HepG2 (cell line): ENCODE results near the gene IP6K3. TPM values are rescaled to one million over a fixed set of nuclear protein-coding genes. Genes with fewer than 3 reads are reported as not detected.

Experiments used
- ATAC-seq: fragments of 200-7000 bp; cut with Tn5 transposase; 3 replicates; pipeline ENCODE4 v1.9.1; 2020; ENCODE audit warnings: mild to moderate bottlenecking, moderate library complexity
- BruUV-seq: library from RNA; stranded (reverse); fragments of 400-500 nt; replicated peaks from 2 replicates; lab custom pipeline; 2021; lab: Mats Ljungman, UMichigan
- CTCF ChIA-PET: fragments of 300-600 bp; formaldehyde crosslinking; extraction: SDS; loops from one replicate; lab custom pipeline; 2021; ENCODE audit warnings: low total read pairs, inconsistent platforms, low intra/inter-chr PET ratio; lab: Yijun Ruan, JAX
- POLR2A ChIA-PET: fragments of 350-600 bp; sonication (Branson Sonifier 250); formaldehyde crosslinking; loops from one replicate; lab custom pipeline; 2020; ENCODE audit warnings: antibody characterized with exemption, inconsistent platforms; lab: Yijun Ruan, JAX
- DNase-seq: peaks from one replicate; pipeline ENCODE4 v3.0.0-alpha.2; 2015; ENCODE audit warnings: low spot score
- FAIRE-seq: peaks from 3 replicates; lab custom pipeline; 2011; peaks lifted over from hg19 to GRCh38; lab: Jason Lieb, UNC
- H2AFZ ChIP-seq: one replicate; pipeline ENCODE4 v1.6.1; 2011; ENCODE audit warnings: low read length, inconsistent platforms
- H3K27ac ChIP-seq: fragments of 300-600 bp; 3 replicates; pipeline ENCODE4 v1.8.0; 2011; ENCODE audit warnings: mixed run types, mild to moderate bottlenecking, mixed read lengths, low read length, inconsistent platforms; ENCODE audit not compliant: insufficient read depth; ENCODE audit errors: extremely low read length
- H3K27me3 ChIP-seq, 2 experiments: fragments of 200-600 bp in 1 of 2; 2 replicates in 1 of 2; 3 replicates in 1 of 2; pipeline versions ENCODE4 v1.6.0 to v1.8.0; 2011; ENCODE audit warnings: low read length in 2 of 2, mild to moderate bottlenecking in 2 of 2, moderate library complexity in 2 of 2, inconsistent platforms in 1 of 2; ENCODE audit not compliant: insufficient read depth in 2 of 2, control insufficient read depth in 1 of 2
- H3K36me3 ChIP-seq, 2 experiments: fragments of 200-600 bp in 1 of 2; replicated peaks in 1 of 2; 2 replicates in 1 of 2; 3 replicates in 1 of 2; pipeline versions ENCODE4 v1.5.1 to v1.8.0; 2011; ENCODE audit warnings: low read length in 2 of 2, inconsistent platforms in 1 of 2; ENCODE audit not compliant: insufficient read depth in 2 of 2, control insufficient read depth in 1 of 2
- H3K4me1 ChIP-seq: 2 replicates; pipeline ENCODE4 v1.5.1; 2012; ENCODE audit warnings: low read length, inconsistent platforms; ENCODE audit not compliant: insufficient read depth
- H3K4me2 ChIP-seq: 2 replicates; pipeline ENCODE4 v1.6.0; 2011; ENCODE audit warnings: low read depth, low read length, inconsistent platforms
- H3K4me3 ChIP-seq, 3 experiments: fragments of 200-600 bp in 1 of 3; sonication (generic), shearing (Covaris generic) in 1 of 3; replicated peaks in 1 of 3; 2 replicates each; pipeline ENCODE4 v1.5.1; 2011 to 2016; ENCODE audit warnings: low read length in 3 of 3, inconsistent platforms in 2 of 3, low read depth in 2 of 3, mild to moderate bottlenecking in 2 of 3, control low read depth in 1 of 3, mixed read lengths in 1 of 3; ENCODE audit not compliant: insufficient read depth in 1 of 3
- H3K79me2 ChIP-seq: one replicate; pipeline ENCODE4 v1.6.1; 2011; ENCODE audit warnings: low read length, inconsistent platforms; ENCODE audit not compliant: insufficient read depth
- H3K9ac ChIP-seq: 2 replicates; pipeline ENCODE4 v1.6.0; 2011; ENCODE audit warnings: mild to moderate bottlenecking, low read depth, low read length, inconsistent platforms; ENCODE audit not compliant: insufficient read depth
- H3K9me3 ChIP-seq: 2 replicates; pipeline ENCODE4 v1.5.1; 2012; ENCODE audit warnings: mild to moderate bottlenecking, low read length
- H4K20me1 ChIP-seq: 2 replicates; pipeline ENCODE4 v1.6.0; 2011; ENCODE audit warnings: inconsistent platforms, mild to moderate bottlenecking, low read length, moderate library complexity; ENCODE audit not compliant: insufficient read depth
- EHMT2 ChIP-seq: fragments of 200-600 bp; sonication (generic); IDR thresholded peaks from 2 replicates; pipeline ENCODE4 v1.7.0; 2017; ENCODE audit warnings: antibody characterized with exemption, low read depth, low read length, borderline replicate concordance
- MATR3 ChIP-seq: sonication (generic); formaldehyde crosslinking; IDR thresholded peaks from 2 replicates; pipeline ENCODE4 v1.4.0; 2020; ENCODE audit warnings: missing genetic modification reagents
- PRPF4 ChIP-seq: fragments of 200-400 bp; formaldehyde crosslinking; IDR thresholded peaks from 2 replicates; pipeline ENCODE4 v1.6.1; 2016; ENCODE audit warnings: low read length, low read depth; ENCODE audit not compliant: poor library complexity, severe bottlenecking
- STAG1 ChIP-seq: sonication (generic); formaldehyde crosslinking; IDR thresholded peaks from 2 replicates; pipeline ENCODE4 v1.4.0; 2020; ENCODE audit warnings: missing genetic modification reagents
- ZBTB38 ChIP-seq: sonication (generic); formaldehyde crosslinking; IDR thresholded peaks from 2 replicates; pipeline ENCODE4 v1.5.1; 2020; ENCODE audit warnings: mild to moderate bottlenecking, missing genetic modification reagents
- ZC3H4 ChIP-seq: sonication (generic); formaldehyde crosslinking; IDR thresholded peaks from 2 replicates; pipeline ENCODE4 v1.4.0; 2020; ENCODE audit warnings: missing genetic modification reagents, borderline replicate concordance
- ZFYVE20 ChIP-seq: sonication (generic); formaldehyde crosslinking; IDR thresholded peaks from 2 replicates; pipeline ENCODE4 v1.8.0; 2023; ENCODE audit warnings: low read depth, mild to moderate bottlenecking, moderate library complexity, missing genetic modification reagents, borderline replicate concordance
- ZKSCAN8 ChIP-seq: IDR thresholded peaks from 2 replicates; pipeline ENCODE4 v1.6.1; 2016; ENCODE audit warnings: borderline replicate concordance, missing genetic modification reagents, missing compliant biosample characterization
- ZNF160 ChIP-seq: sonication (generic); formaldehyde crosslinking; IDR thresholded peaks from 2 replicates; pipeline ENCODE4 v1.8.0; 2022; ENCODE audit warnings: mild to moderate bottlenecking, inconsistent platforms, missing genetic modification reagents
- ZNF207 ChIP-seq: fragments of 450-650 bp; IDR thresholded peaks from 2 replicates; pipeline ENCODE4 v1.6.1; 2016; ENCODE audit warnings: antibody characterized with exemption, borderline replicate concordance
- ZNF350 ChIP-seq: sonication (generic); formaldehyde crosslinking; IDR thresholded peaks from 2 replicates; pipeline ENCODE4 v1.4.0; 2020; ENCODE audit warnings: mild to moderate bottlenecking, low read depth, missing genetic modification reagents, borderline replicate concordance
- ZNF383 ChIP-seq: sonication (generic); formaldehyde crosslinking; IDR thresholded peaks from 2 replicates; pipeline ENCODE4 v1.4.0; 2020; ENCODE audit warnings: missing genetic modification reagents, mild to moderate bottlenecking, borderline replicate concordance
- ZNF430 ChIP-seq: sonication (generic); formaldehyde crosslinking; IDR thresholded peaks from 2 replicates; pipeline ENCODE4 v1.9.0; 2021; ENCODE audit warnings: mild to moderate bottlenecking, missing genetic modification reagents
- ZNF451 ChIP-seq: sonication (generic); formaldehyde crosslinking; IDR thresholded peaks from 2 replicates; pipeline ENCODE4 v1.5.0; 2020; ENCODE audit warnings: mild to moderate bottlenecking, missing genetic modification reagents
- ZNF619 ChIP-seq: sonication (generic); formaldehyde crosslinking; IDR thresholded peaks from 2 replicates; pipeline ENCODE4 v1.4.0; 2020; ENCODE audit warnings: mild to moderate bottlenecking, missing genetic modification reagents
- WGBS: methylation state at CpG from one replicate; pipeline ENCODE4 v1.1.6; 2017; ENCODE audit warnings: low lambda C conversion rate; 5-methylcytosine and 5-hydroxymethylcytosine counted together
- in situ Hi-C: cut with HindIII; loops from 2 replicates; pipeline ENCODE4 v1.10.0; 2017; ENCODE audit warnings: low pct_unique_long_range_greater_than_20kb; ENCODE audit not compliant: extremely low pct_ligation_motif_present
- intact Hi-C: fragments of 100-400 bp; cut with micrococcal nuclease; formaldehyde crosslinking; loops from one replicate; pipeline ENCODE4 v1.10.0; 2022; ENCODE audit not compliant: unreplicated experiment
- polyA plus RNA-seq, 8 experiments: library from polyadenylated mRNA; depleted of rRNA in 3 of 8; stranded (reverse) in 7 of 8; unstranded in 1 of 8; fragments of >200 nt; fragmentation: Illumina TruSeq in 4 of 8; extraction: Trizol in 4 of 8; gene quantifications; 2 replicates each; pipeline versions ENCODE4 v1.2.1 to v1.2.3, GENCODE V29; 2011 to 2016; ENCODE audit warnings: low read depth in 4 of 8, missing spikeins in 1 of 8, mixed read lengths in 1 of 8; ENCODE audit not compliant: insufficient read depth in 1 of 8
- total RNA-seq, 5 experiments: library from RNA; depleted of rRNA; stranded (reverse); fragments of >200 nt; fragmentation: Illumina TruSeq; extraction: Trizol; gene quantifications; 2 replicates each; pipeline ENCODE4 v1.2.3, GENCODE V29; 2016; ENCODE audit warnings: low read depth in 1 of 5
- TF ChIP-seq, protein P1 (sequence below): sonication (generic); formaldehyde crosslinking; IDR thresholded peaks from 2 replicates; pipeline ENCODE4 v1.9.0; 2021; ENCODE audit warnings: missing genetic modification reagents, mild to moderate bottlenecking, borderline replicate concordance
- TF ChIP-seq, protein P2 (sequence below): sonication (generic); formaldehyde crosslinking; IDR thresholded peaks from 2 replicates; pipeline ENCODE4 v1.5.1; 2020; ENCODE audit warnings: missing genetic modification reagents, mild to moderate bottlenecking, borderline replicate concordance
- TF ChIP-seq, protein P3 (sequence below): sonication (generic); formaldehyde crosslinking; IDR thresholded peaks from 2 replicates; pipeline ENCODE4 v1.5.1; 2020; ENCODE audit warnings: mild to moderate bottlenecking, moderate library complexity, missing genetic modification reagents
- TF ChIP-seq, protein P4 (sequence below): sonication (generic); formaldehyde crosslinking; IDR thresholded peaks from 2 replicates; pipeline ENCODE4 v1.4.0; 2020; ENCODE audit warnings: mild to moderate bottlenecking, missing genetic modification reagents

IP6K3 gene
- total and polyA plus RNA-seq, 2 of the 13 experiments (the other 11 are each of a cell fraction or from before 2014, with no cell fraction given) = 0.11 to 0.18 TPM

DNA sequence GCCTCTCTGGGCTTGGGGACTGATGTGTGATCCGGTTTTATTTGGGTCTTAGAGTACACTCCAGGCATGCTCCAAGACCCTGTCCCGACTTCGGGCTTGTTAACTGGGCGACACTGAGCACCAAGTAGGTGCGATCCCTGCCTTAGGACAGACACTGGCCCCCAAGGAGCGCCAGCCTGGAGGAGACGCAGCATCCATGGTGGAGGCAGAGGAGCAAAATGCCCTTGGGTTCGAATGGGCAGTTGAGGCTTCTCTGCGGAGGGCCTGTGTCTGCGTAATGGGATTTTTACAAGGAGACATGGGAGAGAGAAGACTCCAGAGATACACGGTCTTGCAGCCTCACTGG, 42.8 kb upstream of the IP6K3 start:
- intact Hi-C loops = no loop called here
- CTCF ChIA-PET = interaction anchor here (0.9 kb wide), 1 partner anchor 45 kb away, joined by 3 read pairs; no protein-coding TSS in a partner anchor
- WGBS = 100% methylated on average over 11 of the region's 11 CpGs
- Histone ChIP-seq H2AFZ (peak overlapping the region; percentile 44), H3K79me2 (peaks cover 24% of the 10 kb centered on the region), H3K9ac (no peak overlapping the region), H3K36me3 (no peaks in the 10 kb centered on the region; a peak in 2 of 5 replicates), H3K4me3 (peak overlapping the region in 1 of 3 experiments; percentile 81; a peak in 2 of 6 replicates), H3K4me2 (peak overlapping the region; percentile 60), H4K20me1 (peaks cover 9% of the 10 kb centered on the region; the same call in 1 of the 2 replicates), H3K27me3 (peaks cover 0 to 16% of the 10 kb centered on the region in 2 experiments; a peak in 2 of 5 replicates), H3K27ac (no peak overlapping the region), H3K9me3 (no peaks in the 10 kb centered on the region), H3K4me1 (peaks cover 48% of the 10 kb centered on the region)
- no peak for ATAC-seq
- no peak for FAIRE-seq
- BruUV-seq = TSS peak; percentile 76
- POLR2A ChIA-PET = interaction anchor here (2.0 to 2.1 kb wide), 2 partner anchors 11 to 78 kb away, joined by 7 to 13 read pairs; partner anchors contain the start of gene UQCC2
- DNase-seq = no peak
- in situ Hi-C loops = no loop called here
- 0 out of 2 replicates have a peak, but pooled peaks have one; percentile 8 for TF ChIP-seq ZBTB38 (CRISPR knock-in tag)
- TF ChIP-seq, protein P1, sequence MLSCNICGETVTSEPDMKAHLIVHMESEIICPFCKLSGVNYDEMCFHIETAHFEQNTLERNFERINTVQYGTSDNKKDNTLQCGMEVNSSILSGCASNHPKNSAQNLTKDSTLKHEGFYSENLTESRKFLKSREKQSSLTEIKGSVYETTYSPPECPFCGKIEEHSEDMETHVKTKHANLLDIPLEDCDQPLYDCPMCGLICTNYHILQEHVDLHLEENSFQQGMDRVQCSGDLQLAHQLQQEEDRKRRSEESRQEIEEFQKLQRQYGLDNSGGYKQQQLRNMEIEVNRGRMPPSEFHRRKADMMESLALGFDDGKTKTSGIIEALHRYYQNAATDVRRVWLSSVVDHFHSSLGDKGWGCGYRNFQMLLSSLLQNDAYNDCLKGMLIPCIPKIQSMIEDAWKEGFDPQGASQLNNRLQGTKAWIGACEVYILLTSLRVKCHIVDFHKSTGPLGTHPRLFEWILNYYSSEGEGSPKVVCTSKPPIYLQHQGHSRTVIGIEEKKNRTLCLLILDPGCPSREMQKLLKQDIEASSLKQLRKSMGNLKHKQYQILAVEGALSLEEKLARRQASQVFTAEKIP (CRISPR knock-in tag) = no peak
- TF ChIP-seq ZKSCAN8 = no peak
- TF ChIP-seq EHMT2 = peak; percentile 56; the same call in 1 of the 2 replicates
- TF ChIP-seq, protein P2, sequence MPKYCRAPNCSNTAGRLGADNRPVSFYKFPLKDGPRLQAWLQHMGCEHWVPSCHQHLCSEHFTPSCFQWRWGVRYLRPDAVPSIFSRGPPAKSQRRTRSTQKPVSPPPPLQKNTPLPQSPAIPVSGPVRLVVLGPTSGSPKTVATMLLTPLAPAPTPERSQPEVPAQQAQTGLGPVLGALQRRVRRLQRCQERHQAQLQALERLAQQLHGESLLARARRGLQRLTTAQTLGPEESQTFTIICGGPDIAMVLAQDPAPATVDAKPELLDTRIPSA (CRISPR knock-in tag) = 0 out of 2 replicates have a peak, but pooled peaks have one; percentile 10
- no peak for TF ChIP-seq ZNF430 (CRISPR knock-in tag)
- TF ChIP-seq ZNF383 (CRISPR knock-in tag) = 0 out of 2 replicates have a peak, but pooled peaks have one; percentile 27
- TF ChIP-seq ZC3H4 (CRISPR knock-in tag) = 0 out of 2 replicates have a peak, but pooled peaks have one; percentile 11
- TF ChIP-seq STAG1 (CRISPR knock-in tag) = no peak
- TF ChIP-seq, protein P3, sequence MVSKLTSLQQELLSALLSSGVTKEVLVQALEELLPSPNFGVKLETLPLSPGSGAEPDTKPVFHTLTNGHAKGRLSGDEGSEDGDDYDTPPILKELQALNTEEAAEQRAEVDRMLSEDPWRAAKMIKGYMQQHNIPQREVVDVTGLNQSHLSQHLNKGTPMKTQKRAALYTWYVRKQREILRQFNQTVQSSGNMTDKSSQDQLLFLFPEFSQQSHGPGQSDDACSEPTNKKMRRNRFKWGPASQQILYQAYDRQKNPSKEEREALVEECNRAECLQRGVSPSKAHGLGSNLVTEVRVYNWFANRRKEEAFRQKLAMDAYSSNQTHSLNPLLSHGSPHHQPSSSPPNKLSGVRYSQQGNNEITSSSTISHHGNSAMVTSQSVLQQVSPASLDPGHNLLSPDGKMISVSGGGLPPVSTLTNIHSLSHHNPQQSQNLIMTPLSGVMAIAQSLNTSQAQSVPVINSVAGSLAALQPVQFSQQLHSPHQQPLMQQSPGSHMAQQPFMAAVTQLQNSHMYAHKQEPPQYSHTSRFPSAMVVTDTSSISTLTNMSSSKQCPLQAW (CRISPR knock-in tag) = 0 out of 2 replicates have a peak, but pooled peaks have one; percentile 27
- TF ChIP-seq MATR3 (CRISPR knock-in tag) = no peak
- no peak for TF ChIP-seq ZNF160
- TF ChIP-seq ZFYVE20 (CRISPR knock-in tag) = no peak
- TF ChIP-seq ZNF451 (CRISPR knock-in tag) = no peak
- TF ChIP-seq, protein P4, sequence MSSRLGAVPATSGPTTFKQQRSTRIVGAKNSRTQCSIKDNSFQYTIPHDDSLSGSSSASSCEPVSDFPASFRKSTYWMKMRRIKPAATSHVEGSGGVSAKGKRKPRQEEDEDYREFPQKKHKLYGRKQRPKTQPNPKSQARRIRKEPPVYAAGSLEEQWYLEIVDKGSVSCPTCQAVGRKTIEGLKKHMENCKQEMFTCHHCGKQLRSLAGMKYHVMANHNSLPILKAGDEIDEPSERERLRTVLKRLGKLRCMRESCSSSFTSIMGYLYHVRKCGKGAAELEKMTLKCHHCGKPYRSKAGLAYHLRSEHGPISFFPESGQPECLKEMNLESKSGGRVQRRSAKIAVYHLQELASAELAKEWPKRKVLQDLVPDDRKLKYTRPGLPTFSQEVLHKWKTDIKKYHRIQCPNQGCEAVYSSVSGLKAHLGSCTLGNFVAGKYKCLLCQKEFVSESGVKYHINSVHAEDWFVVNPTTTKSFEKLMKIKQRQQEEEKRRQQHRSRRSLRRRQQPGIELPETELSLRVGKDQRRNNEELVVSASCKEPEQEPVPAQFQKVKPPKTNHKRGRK (CRISPR knock-in tag) = no peak
- peak; percentile 4 for TF ChIP-seq PRPF4
- no peak for TF ChIP-seq ZNF619 (CRISPR knock-in tag)
- 0 out of 2 replicates have a peak, but pooled peaks have one; percentile 42 for TF ChIP-seq ZNF350
- no peak for TF ChIP-seq ZNF207
